T-cell (primary cell): ENCODE data around the gene PROCR. TPM values are rescaled to one million over a fixed set of nuclear protein-coding genes. Genes with fewer than 3 reads are reported as not detected.
"Not testable (repeated sequence)": the region's sequence is repeated elsewhere in the genome, so short reads cannot be mapped to it uniquely, and the experiment has no call there.

Experiments used
- ATAC-seq, 4 experiments: fragments of 200-7000 bp in 3 of 4; fragments of 150-1000 bp in 1 of 4; cut with Tn5 transposase; replicated peaks in 1 of 4; 1 replicate in 3 of 4; 2 replicates in 1 of 4; pipeline ENCODE4 v1.10.0; 2021; ENCODE audit warnings: moderate library complexity in 3 of 4, mild to moderate bottlenecking in 2 of 4, moderate number of reproducible peaks in 1 of 4
- CTCF ChIA-PET, 2 donors: fragments of 300-600 bp; sonication (Branson Sonifier 250); formaldehyde crosslinking; loops; one replicate each; lab custom pipeline; 2022; ENCODE audit warnings: antibody characterized with exemption in 2 of 2; lab: Charles Lee
- POLR2A ChIA-PET, 2 donors: fragments of 300-600 bp; sonication (Branson Sonifier 250); formaldehyde crosslinking; loops; one replicate each; lab custom pipeline; 2022; ENCODE audit warnings: antibody characterized with exemption in 2 of 2; lab: Charles Lee
- DNase-seq, 35 experiments: peaks; one replicate each; pipeline versions ENCODE4 v3.0.0 to v3.0.0-alpha.2; 2013 to 2023
- H3K27ac ChIP-seq: one replicate; pipeline ENCODE4 v1.5.1; 2013; ENCODE audit warnings: low read length
- H3K27me3 ChIP-seq, 2 experiments: replicated peaks in 1 of 2; 1 replicate in 1 of 2; 2 replicates in 1 of 2; pipeline versions ENCODE4 v1.6.1 to v1.7.0; 2013; ENCODE audit warnings: low read length in 1 of 2, mixed read lengths in 1 of 2; ENCODE audit not compliant: control insufficient read depth in 2 of 2, insufficient read depth in 2 of 2; ENCODE audit errors: extremely low read depth in 1 of 2
- H3K36me3 ChIP-seq, 2 donors: 1 replicate in 1 of 2; 2 replicates in 1 of 2; pipeline versions ENCODE4 v1.6.1 to v1.7.0; 2013; ENCODE audit warnings: low read length in 1 of 2; ENCODE audit not compliant: control insufficient read depth in 2 of 2, insufficient read depth in 1 of 2; ENCODE audit errors: extremely low read depth in 1 of 2
- H3K4me1 ChIP-seq, 2 experiments: 1 replicate in 1 of 2; 2 replicates in 1 of 2; pipeline versions ENCODE4 v1.6.1 to v1.7.0; 2013; ENCODE audit warnings: low read length in 2 of 2, mixed read lengths in 1 of 2; ENCODE audit not compliant: insufficient read depth in 2 of 2, control insufficient read depth in 1 of 2; ENCODE audit errors: extremely low read depth in 1 of 2
- H3K4me3 ChIP-seq, 2 donors: 1 replicate in 1 of 2; 2 replicates in 1 of 2; pipeline versions ENCODE4 v1.5.1 to v1.7.0; 2013; ENCODE audit warnings: mild to moderate bottlenecking in 2 of 2, low read length in 1 of 2, moderate library complexity in 1 of 2; ENCODE audit not compliant: control insufficient read depth in 1 of 2; ENCODE audit errors: extremely low read depth in 1 of 2
- H3K9me3 ChIP-seq: 2 replicates; pipeline ENCODE4 v1.7.0; 2013
- H3K27ac Mint-ChIP-seq, 2 donors: one replicate each; pipeline ENCODE4 v1.8.0; 2020 to 2021; ENCODE audit warnings: mild to moderate bottlenecking in 2 of 2, mixed read lengths in 2 of 2
- H3K27me3 Mint-ChIP-seq, 2 donors: one replicate each; pipeline ENCODE4 v1.8.0; 2021 to 2022; ENCODE audit warnings: mixed read lengths in 2 of 2
- H3K36me3 Mint-ChIP-seq: one replicate; pipeline ENCODE4 v1.8.0; 2021; ENCODE audit warnings: mixed read lengths
- H3K4me1 Mint-ChIP-seq, 3 donors: one replicate each; pipeline ENCODE4 v1.8.0; 2020 to 2022; ENCODE audit warnings: mixed read lengths in 3 of 3, mild to moderate bottlenecking in 1 of 3
- H3K4me3 Mint-ChIP-seq, 3 donors: one replicate each; pipeline ENCODE4 v1.8.0; 2020 to 2022; ENCODE audit warnings: mild to moderate bottlenecking in 3 of 3, mixed read lengths in 3 of 3, moderate library complexity in 3 of 3
- H3K9me3 Mint-ChIP-seq, 3 donors: one replicate each; pipeline ENCODE4 v1.8.0; 2020 to 2022; ENCODE audit warnings: mixed read lengths in 3 of 3
- WGBS: methylation state at CpG from one replicate; pipeline ENCODE4 v1.1.5; 2013; ENCODE audit warnings: missing lambda C conversion rate; ENCODE audit not compliant: insufficient coverage; 5-methylcytosine and 5-hydroxymethylcytosine counted together
- total RNA-seq, 35 experiments: library from RNA in 6 of 35; stranded (reverse) in 6 of 35; fragments of 120-200 nt in 1 of 35; gene quantifications; one replicate each; pipeline versions ENCODE4 v1.2.1 to v1.2.4 and lab custom pipeline; 2013 to 2026

The PROCR gene
- total RNA-seq, 5 donors from 2014 or later (not counting 1 experiment from before 2014, with no cell fraction given), result 0.28 to 3.0 (median 1.5) TPM

DNA sequence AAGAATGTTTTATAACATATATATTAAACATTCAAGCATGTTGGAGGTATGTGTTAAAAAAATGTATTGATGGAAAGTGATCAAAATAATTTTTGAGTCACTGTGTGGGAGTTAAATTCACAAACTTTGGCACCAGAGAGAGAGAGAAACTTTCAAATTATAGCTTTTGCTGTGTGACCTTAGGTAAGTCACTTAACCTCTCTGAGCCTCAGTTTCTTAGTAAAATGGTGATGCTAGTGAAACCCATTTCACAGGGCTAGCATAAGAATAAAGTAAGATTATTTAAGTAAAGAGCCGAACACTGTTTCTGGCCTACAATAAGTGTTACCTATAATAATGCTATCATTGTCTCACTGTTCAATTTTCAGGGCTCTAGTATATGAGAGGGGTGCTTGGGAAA lies 4.1 kb upstream of the PROCR start:
- Mint-ChIP-seq H3K4me3 (no peak overlapping the region), H3K9me3 (peaks cover 0 to 1% (median 1%) of the 10 kb centered on the region in 3 donors), H3K27ac (no peak overlapping the region), H3K36me3 (peaks cover 19% of the 10 kb centered on the region), H3K4me1 (peaks cover 14 to 22% (median 15%) of the 10 kb centered on the region in 3 donors), H3K27me3 (no peaks in the 10 kb centered on the region)
- Histone ChIP-seq H3K4me1 (peaks cover 0 to 12% of the 10 kb centered on the region in 2 experiments), H3K27me3 (no peaks in the 10 kb centered on the region), H3K9me3 (no peaks in the 10 kb centered on the region), H3K4me3 (no peak overlapping the region), H3K36me3 (no peaks in the 10 kb centered on the region), H3K27ac (no peak overlapping the region)
- no peak for ATAC-seq
- POLR2A ChIA-PET, result interaction anchor here in 1 of 2 donors (0.5 kb wide), 1 partner anchor 58 kb away, joined by 7 read pairs; no protein-coding TSS in a partner anchor
- no CpG with 5 or more reads among the region's 1 CpG for WGBS
- DNase-seq, result no peak
- CTCF ChIA-PET, result no interaction called here

- not testable (repeated sequence) for H3K27me3 ChIP-seq, H3K27ac Mint-ChIP-seq, H3K9me3 Mint-ChIP-seq, H3K27ac ChIP-seq, H3K9me3 ChIP-seq, ATAC-seq, H3K36me3 ChIP-seq, H3K36me3 Mint-ChIP-seq, H3K27me3 Mint-ChIP-seq, DNase-seq, H3K4me3 Mint-ChIP-seq, H3K4me3 ChIP-seq
- no CpG with 5 or more reads among the region's 4 CpGs for whole genome bisulfite sequencing
- H3K4me1 Mint-ChIP-seq, result peaks cover 16 to 19% (median 17%) of the 10 kb centered on the region in 3 donors
- POLR2A ChIA-PET, result interaction anchor here in 1 of 2 donors (0.6 kb wide), 1 partner anchor 551 kb away, joined by 4 read pairs; no protein-coding TSS in a partner anchor
- H3K4me1 ChIP-seq, result peaks cover 0 to 12% of the 10 kb centered on the region in 2 experiments
- CTCF ChIA-PET, result interaction anchor here in 1 of 2 donors (0.6 kb wide), 1 partner anchor 1348 kb away, joined by 3 read pairs; no protein-coding TSS in a partner anchor
Measured at GRCh38 chr20:35168701-35169409, 3.0 kb upstream of the PROCR start.

- ChIA-PET POLR2A (no interaction called here), CTCF (no interaction called here)
- Mint-ChIP-seq H3K4me1 (peaks cover 17 to 19% (median 19%) of the 10 kb centered on the region in 3 donors), H3K9me3 (no peaks in the 10 kb centered on the region), H3K4me3 (peak overlapping the region; percentile 69 to 79 (median 69)), H3K27me3 (no peaks in the 10 kb centered on the region), H3K36me3 (peaks cover under 1% of the 10 kb centered on the region), H3K27ac (peak overlapping the region; percentile 77 to 84)
- H3K27ac ChIP-seq, result no peak overlapping the region
- H3K36me3 ChIP-seq, result peaks cover 0 to 3% of the 10 kb centered on the region in 2 donors
- no peak for ATAC-seq
- H3K9me3 ChIP-seq, result no peaks in the 10 kb centered on the region
- no peak for DNase-seq
- peak overlapping the region in 1 of 2 donors; percentile 37 for H3K4me3 ChIP-seq
- WGBS, result no CpG with 5 or more reads among the region's 1 CpG
- H3K27me3 ChIP-seq, result no peaks in the 10 kb centered on the region
- peaks cover 0 to 12% of the 10 kb centered on the region in 2 experiments for H3K4me1 ChIP-seq
Measured at GRCh38 chr20:35171438-35171752, 477 bp upstream of the PROCR start.

- no peaks in the 10 kb centered on the region for H3K9me3 ChIP-seq
- H3K27me3 ChIP-seq, result no peaks in the 10 kb centered on the region
- Mint-ChIP-seq H3K4me3 (peak overlapping the region; percentile 69 to 79 (median 69)), H3K27ac (peak overlapping the region; percentile 77 to 84), H3K36me3 (peaks cover 6% of the 10 kb centered on the region), H3K4me1 (peaks cover 17 to 19% (median 19%) of the 10 kb centered on the region in 3 donors), H3K27me3 (no peaks in the 10 kb centered on the region), H3K9me3 (no peaks in the 10 kb centered on the region)
- H3K4me1 ChIP-seq, result peaks cover 0 to 12% of the 10 kb centered on the region in 2 experiments
- peaks cover 0 to 3% of the 10 kb centered on the region in 2 donors for H3K36me3 ChIP-seq
- no peak overlapping the region for H3K4me3 ChIP-seq
- WGBS, result 100% methylated on average over 1 of the region's 3 CpGs
- no peak overlapping the region for H3K27ac ChIP-seq
- ChIA-PET CTCF (no interaction called here), POLR2A (no interaction called here)
- ATAC-seq, result no peak
- no peak for DNase-seq
Measured at GRCh38 chr20:35172434-35172806, 548 bp downstream of the PROCR start.

DNA sequence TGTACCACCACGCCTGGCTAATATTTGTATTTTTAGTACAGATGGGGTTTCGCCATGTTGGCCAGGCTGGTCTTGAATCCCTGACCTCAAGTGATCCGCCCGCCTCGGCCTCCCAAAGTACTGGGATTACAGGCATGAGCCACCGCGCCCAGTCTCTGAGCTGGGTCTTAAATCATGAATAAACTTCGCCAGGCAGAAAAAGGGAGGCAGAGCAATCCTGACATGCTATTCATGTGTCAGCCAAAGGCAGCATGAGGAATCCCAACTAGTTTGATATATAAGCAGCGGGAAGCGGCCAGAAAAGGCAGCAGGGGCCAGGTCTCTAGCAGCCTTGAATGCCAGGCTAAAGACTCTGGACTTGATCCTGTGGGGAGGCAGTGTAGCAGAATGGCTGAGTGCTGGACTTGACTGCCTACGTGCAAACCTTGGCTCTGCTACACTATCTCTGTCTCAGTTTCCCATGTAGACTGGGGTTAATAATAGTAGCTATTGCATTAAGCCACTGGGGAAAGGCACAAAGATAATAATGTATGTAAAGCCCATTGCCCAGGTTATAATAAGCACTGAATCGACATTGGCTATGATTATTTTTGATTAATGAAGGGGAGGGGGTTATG lies 1.8 kb downstream of the PROCR start:
- WGBS, result 95% methylated on average over 10 of the region's 12 CpGs
- Histone ChIP-seq H3K4me3 (no peak overlapping the region), H3K27ac (no peak overlapping the region), H3K9me3 (no peaks in the 10 kb centered on the region), H3K27me3 (no peaks in the 10 kb centered on the region), H3K4me1 (peaks cover 0 to 12% of the 10 kb centered on the region in 2 experiments), H3K36me3 (peaks cover 0 to 3% of the 10 kb centered on the region in 2 donors)
- DNase-seq, result no peak
- CTCF ChIA-PET, result interaction anchor here (0.5 to 0.6 kb wide), 2 partner anchors 9 to 408 kb away, joined by 3 to 7 read pairs; no protein-coding TSS in a partner anchor
- H3K27ac Mint-ChIP-seq, result no peak overlapping the region
- ATAC-seq, result no peak
- no peaks in the 10 kb centered on the region for H3K27me3 Mint-ChIP-seq
- H3K9me3 Mint-ChIP-seq, result no peaks in the 10 kb centered on the region
- H3K36me3 Mint-ChIP-seq, result peaks cover 11% of the 10 kb centered on the region
- peaks cover 17 to 19% (median 19%) of the 10 kb centered on the region in 3 donors for H3K4me1 Mint-ChIP-seq
- POLR2A ChIA-PET, result no interaction called here
- no peak overlapping the region for H3K4me3 Mint-ChIP-seq

DNA sequence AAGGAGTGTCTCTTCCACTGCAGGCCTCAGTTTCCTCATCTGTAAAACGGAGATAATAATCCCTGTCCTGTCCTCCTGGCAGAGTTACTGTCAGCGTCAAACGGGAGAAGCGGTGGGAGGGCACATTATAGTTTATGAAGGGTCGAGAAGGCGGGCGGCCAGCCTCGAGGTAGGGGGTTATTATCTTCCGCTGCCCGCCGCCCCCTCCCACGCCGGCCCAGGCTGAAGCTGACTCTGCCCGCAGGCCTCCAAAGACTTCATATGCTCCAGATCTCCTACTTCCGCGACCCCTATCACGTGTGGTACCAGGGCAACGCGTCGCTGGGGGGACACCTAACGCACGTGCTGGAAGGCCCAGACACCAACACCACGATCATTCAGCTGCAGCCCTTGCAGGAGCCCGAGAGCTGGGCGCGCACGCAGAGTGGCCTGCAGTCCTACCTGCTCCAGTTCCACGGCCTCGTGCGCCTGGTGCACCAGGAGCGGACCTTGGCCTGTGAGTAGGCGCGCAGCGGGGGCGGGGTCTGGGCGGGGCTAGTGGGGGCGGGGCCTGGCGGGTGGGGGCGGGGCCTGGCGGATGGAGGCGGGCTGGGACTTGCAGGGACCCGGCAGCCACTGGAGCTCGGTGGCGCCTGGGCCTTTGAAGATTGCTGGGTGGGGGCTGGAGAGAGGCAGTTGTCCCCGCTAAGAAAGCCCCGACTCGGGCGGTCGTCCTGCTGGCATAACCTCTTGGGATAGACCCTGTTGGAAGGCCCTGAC lies 2.8 kb downstream of the PROCR start:
- H3K27me3 Mint-ChIP-seq, result no peaks in the 10 kb centered on the region
- H3K36me3 ChIP-seq, result peaks cover 0 to 3% of the 10 kb centered on the region in 2 donors
- no peak overlapping the region for H3K27ac Mint-ChIP-seq
- no peak overlapping the region for H3K27ac ChIP-seq
- H3K9me3 ChIP-seq, result no peaks in the 10 kb centered on the region
- ChIA-PET CTCF (no interaction called here), POLR2A (no interaction called here)
- no peak overlapping the region for H3K4me3 ChIP-seq
- no peak overlapping the region for H3K4me3 Mint-ChIP-seq
- peaks cover 11% of the 10 kb centered on the region for H3K36me3 Mint-ChIP-seq
- DNase-seq (no peak), ATAC-seq (no peak)
- 97% methylated on average over 33 of the region's 49 CpGs for WGBS
- H3K9me3 Mint-ChIP-seq, result no peaks in the 10 kb centered on the region
- no peaks in the 10 kb centered on the region for H3K27me3 ChIP-seq
- peaks cover 0 to 12% of the 10 kb centered on the region in 2 experiments for H3K4me1 ChIP-seq
- H3K4me1 Mint-ChIP-seq, result peaks cover 17 to 19% (median 19%) of the 10 kb centered on the region in 3 donors
